Fibroblast of skin of left biceps (primary cell): ENCODE results near the gene ACADL.

Experiments used
- DNase-seq, 2 experiments: peaks; one replicate each; pipeline ENCODE4 v3.0.0-alpha.2; 2013; ENCODE audit warnings: low read depth in 2 of 2

ACADL gene

GRCh38 chr2:210224941-210225672, at the start of gene ACADL:
Gene ACADL (minus strand): TSS chr2:210225447. CDS start chr2:210225263, 184 bp downstream.
- DNase-seq = no peak

GRCh38 chr2:210271300-210271699, 46.1 kb upstream of the ACADL start:
- no peak for DNase-seq

- DNase-seq = no peak
These were observed 43.9 kb upstream of the ACADL start for GRCh38 chr2:210269148-210269547.

GRCh38 chr2:210268281-210268680, 43.0 kb upstream of the ACADL start:
- DNase-seq = no peak

GRCh38 chr2:210267698-210268097, 42.5 kb upstream of the ACADL start:
- DNase-seq = no peak

- no peak for DNase-seq
These were observed 39.0 kb upstream of the ACADL start for GRCh38 chr2:210264282-210264681.

GRCh38 chr2:210263841-210264240, 38.6 kb upstream of the ACADL start:
- no peak for DNase-seq

GRCh38 chr2:210262036-210262435, 36.8 kb upstream of the ACADL start:
- no peak for DNase-seq

- DNase-seq = no peak
These were observed 34.4 kb upstream of the ACADL start for GRCh38 chr2:210259687-210260086.

- no peak for DNase-seq
These were observed 27.7 kb upstream of the ACADL start for GRCh38 chr2:210252699-210253606.

- no peak for DNase-seq
These were observed 25.4 kb upstream of the ACADL start for GRCh38 chr2:210250622-210251021.

GRCh38 chr2:210233487-210233886, 8.2 kb upstream of the ACADL start:
- no peak for DNase-seq

GRCh38 chr2:210230984-210231383, 5.7 kb upstream of the ACADL start:
- no peak for DNase-seq

- no peak for DNase-seq
These were observed 5.3 kb upstream of the ACADL start for GRCh38 chr2:210230518-210230917.

- DNase-seq = no peak
These were observed 3.3 kb upstream of the ACADL start for GRCh38 chr2:210228586-210228985.

- DNase-seq = no peak
These were observed 2.2 kb upstream of the ACADL start for GRCh38 chr2:210227290-210228088.

- no peak for DNase-seq
These were observed 976 bp upstream of the ACADL start for GRCh38 chr2:210226223-210226622.

GRCh38 chr2:210224591-210224940, 681 bp downstream of the ACADL start:
- no peak for DNase-seq

GRCh38 chr2:210215120-210215519, 10.1 kb downstream of the ACADL start:
- no peak for DNase-seq

- DNase-seq = no peak
These were observed 15.1 kb downstream of the ACADL start for GRCh38 chr2:210210185-210210584.

GRCh38 chr2:210207929-210208328, 17.3 kb downstream of the ACADL start:
- DNase-seq = no peak

GRCh38 chr2:210203558-210203957, 21.7 kb downstream of the ACADL start:
- no peak for DNase-seq
